Amniotic epithelial cell (primary cell): ENCODE results near the gene WDR36.
A peak's percentile ranks its signal among the peaks of the same experiment; 100 is the strongest.

ENCODE experiments used
- DNase-seq: peaks from one replicate; pipeline ENCODE4 v3.0.0-alpha.2; 2010; ENCODE audit warnings: low read depth

WDR36 gene

GRCh38 chr5:111092062-111092853 is at the start of gene WDR36:
Gene WDR36 (plus strand): TSS chr5:111092348. CDS start chr5:111092457, 109 bp downstream.
- DNase-seq = peak; percentile 90

- DNase-seq = peak; percentile 14
Measured at GRCh38 chr5:111043712-111044506, 48.2 kb upstream of the WDR36 start.

DNA sequence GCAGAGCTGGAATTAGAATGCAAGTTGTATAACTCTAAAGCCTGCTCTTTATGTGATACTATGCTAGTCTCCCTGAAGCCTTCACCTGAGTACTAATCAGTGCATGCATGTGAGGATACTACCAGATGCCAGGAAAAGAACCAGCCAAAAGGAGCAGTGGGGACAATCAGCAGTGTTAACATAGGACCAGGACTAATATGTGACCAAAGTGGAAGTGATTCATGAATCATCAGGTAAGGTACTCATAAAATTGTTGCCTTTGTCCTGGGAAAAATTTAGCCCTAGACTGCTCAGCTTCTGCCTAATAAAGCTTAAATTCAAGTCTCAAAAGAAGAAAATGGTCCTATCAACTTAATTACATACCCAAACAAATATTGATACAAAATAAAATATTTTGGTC is 34.1 kb upstream of the WDR36 start:
- DNase-seq = no peak

DNA sequence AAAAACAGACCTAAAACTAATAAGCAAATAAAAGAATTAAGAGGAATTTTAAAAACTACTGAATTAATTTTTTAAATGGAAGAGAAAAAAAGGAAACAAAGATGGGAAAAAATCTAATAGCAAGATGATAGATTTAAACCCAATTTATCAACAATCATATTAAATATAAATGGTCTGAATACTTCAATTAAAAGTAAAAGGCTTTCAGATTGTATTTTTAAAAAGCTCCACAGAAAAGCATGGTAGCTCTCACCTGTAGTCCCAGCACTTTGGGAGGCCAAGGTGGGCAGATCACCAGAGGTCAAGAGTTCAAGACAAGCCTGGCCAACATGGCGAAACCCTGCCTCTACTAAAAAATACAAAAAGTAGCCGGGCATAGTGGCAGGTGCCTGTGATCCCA is 32.0 kb upstream of the WDR36 start:
- no peak for DNase-seq

- DNase-seq = no peak
Measured at GRCh38 chr5:111061618-111062017, 30.5 kb upstream of the WDR36 start.

- DNase-seq = peak; percentile 35
Measured at GRCh38 chr5:111063709-111064322, 28.3 kb upstream of the WDR36 start.

DNA sequence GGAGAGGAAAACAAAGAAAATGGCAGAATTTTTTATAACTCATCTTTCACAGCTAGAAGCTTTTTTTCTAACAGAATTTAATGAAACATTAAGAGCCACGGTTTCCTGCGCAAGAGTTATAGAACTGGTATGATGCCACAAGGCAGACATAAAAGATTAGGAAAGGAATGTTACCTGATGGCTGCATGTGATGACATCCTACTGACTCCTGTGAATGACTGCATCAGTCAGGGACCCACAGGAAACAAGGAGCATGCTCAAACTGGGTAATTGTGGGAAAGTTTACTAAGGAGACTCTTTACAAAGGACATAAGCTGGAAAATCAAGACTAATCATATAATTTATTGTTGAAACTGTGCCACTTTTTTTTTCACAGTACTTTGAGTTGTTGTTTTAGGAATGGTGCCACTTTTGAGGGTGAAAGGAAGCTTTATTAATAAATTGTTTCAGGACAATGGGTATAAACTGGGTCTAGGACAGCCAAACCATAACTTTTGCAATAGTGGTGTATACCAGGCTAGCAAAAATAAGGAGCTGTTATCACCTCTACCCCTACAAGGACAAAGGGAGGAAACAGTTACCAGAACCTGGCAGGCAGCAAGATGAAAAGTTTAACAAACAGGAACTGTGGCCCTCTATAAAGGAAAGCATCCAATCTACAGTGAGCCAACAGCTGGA is 25.7 kb upstream of the WDR36 start:
- no peak for DNase-seq

- DNase-seq = peak; percentile 21
Measured at GRCh38 chr5:111068213-111068612, 23.9 kb upstream of the WDR36 start.

- DNase-seq = peak; percentile 27
Measured at GRCh38 chr5:111069839-111070238, 22.3 kb upstream of the WDR36 start.

- peak; percentile 16 for DNase-seq
Measured at GRCh38 chr5:111070272-111071134, 21.6 kb upstream of the WDR36 start.

DNA sequence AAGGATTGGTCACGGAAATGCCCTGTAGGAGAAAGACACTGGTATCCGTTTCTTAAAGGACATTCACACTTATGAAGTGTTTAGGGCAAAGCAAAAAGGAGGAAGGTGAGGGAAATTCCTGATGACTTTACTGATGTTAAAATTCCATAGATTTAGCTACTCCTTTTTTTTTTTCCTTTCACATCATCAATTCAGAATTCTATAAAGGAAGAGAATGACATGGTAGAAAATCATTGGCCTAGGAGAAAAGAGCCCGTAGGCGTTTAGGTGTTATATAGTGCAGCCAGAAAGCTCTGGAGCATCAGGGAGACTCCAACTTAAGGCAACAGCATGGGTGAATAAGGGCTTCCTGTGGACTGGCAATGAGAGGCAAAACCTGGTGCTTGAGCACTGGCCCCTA is 20.7 kb upstream of the WDR36 start, which contains the start of gene TSLP:
TSS of gene TSLP (plus strand) at position 301 of the 400 bp plus-strand sequence. CDS start 178 bp downstream, outside the sequence.
- no peak for DNase-seq

DNA sequence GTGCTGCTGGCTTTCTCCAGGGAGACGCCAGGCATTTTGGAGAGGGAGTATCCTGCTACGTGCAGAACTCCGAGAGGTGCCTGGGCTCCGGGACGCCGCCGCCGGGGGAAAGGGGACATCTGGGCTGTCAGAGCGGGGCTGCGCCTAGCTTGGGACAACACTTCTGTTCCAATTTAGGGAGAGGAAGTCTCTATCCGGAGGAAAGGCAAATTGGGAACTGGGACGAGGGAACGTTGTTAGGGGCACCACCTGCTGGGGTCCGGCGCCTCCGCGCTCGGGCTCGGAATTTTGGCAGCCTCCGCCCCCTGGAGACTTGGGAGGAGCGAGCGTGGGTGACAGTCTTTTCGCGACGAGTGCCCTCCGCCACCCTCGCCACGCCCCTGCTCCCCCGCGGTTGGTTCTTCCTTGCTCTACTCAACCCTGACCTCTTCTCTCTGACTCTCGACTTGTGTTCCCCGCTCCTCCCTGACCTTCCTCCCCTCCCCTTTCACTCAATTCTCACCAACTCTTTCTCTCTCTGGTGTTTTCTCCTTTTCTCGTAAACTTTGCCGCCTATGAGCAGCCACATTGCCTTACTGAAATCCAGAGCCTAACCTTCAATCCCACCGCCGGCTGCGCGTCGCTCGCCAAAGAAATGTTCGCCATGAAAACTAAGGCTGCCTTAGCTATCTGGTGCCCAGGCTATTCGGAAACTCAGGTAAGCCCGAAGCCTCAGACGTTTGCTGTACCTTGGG is 19.0 kb upstream of the WDR36 start:
- DNase-seq = no peak

DNA sequence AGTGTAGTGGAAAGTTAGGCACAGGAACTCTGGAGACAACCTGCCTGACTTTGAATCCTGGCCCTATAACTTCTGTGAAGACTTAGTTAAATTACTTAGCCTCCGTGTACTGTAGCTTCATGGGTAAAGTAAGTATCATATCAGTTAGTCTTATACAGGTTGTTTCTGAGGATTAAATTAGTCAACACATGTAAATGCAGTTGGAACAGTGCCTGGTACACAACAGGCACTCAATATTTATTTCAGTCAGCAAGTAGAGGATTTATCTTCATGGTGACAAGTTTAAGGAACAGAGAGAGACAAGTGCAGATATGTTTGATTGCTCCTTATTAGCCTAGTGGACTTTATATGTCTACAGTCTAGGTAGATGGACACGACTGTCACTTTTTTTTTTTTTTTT is 17.9 kb upstream of the WDR36 start:
- DNase-seq = no peak

DNA sequence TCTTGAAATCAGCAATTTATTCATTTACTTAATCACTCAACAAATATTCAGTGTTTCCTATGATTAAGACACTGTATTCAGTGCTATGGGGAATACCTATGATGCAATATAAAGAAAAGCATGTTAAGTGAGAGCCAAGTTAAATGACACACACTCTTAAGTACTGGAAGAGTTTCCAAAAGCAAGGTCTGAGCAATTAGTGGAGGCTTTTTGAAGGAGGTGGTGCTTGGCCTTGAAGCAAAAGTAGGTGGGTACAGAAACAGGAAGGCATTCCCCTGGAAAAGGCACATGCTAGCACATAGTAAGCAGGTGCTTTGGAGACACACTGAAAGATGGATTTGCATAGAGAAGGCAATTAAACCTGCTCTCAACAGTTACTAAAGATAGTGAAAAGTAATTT is 16.6 kb upstream of the WDR36 start:
- peak; percentile 88 for DNase-seq

- DNase-seq = peak; percentile 15
Measured at GRCh38 chr5:111076091-111076490, 16.1 kb upstream of the WDR36 start.

DNA sequence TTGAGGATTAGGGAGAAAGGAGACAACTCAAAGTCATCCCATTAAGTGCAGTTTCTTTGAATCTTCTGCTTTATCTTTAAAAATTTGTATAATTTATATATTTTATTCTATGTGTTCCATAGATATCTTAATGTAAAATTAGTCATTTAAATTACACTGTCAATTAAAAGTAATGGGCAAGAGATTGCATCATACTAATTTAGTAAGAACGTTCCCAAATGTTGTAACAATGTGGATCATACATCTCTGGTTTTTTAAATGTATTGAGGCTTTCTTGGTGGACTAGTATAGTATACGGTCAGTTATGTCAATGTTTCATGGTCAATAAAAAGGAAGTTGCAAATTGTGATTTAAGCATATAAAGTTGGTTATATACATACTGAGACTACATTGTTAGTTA is 14.5 kb upstream of the WDR36 start:
- DNase-seq = no peak

DNA sequence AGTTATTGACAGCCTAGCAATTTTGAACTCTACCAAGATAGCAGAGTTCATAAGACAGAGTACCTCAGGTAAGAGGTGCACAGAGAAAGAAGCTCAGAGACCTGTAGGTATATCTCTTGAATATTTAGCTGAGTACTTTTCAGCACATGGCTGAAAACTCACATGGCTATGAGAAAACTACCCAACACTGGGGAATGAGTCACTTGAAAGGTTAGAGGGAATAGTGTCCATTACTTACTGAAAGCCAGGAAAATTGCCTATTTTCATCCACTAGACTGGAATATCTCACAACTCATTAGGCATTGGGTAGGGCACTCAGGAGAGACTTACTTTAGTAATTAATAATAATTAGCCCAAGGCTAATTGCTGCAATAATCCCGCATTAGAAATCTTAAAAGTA is 12.3 kb upstream of the WDR36 start:
- DNase-seq = no peak

- DNase-seq = no peak
Measured at GRCh38 chr5:111083323-111083722, 8.8 kb upstream of the WDR36 start.

DNA sequence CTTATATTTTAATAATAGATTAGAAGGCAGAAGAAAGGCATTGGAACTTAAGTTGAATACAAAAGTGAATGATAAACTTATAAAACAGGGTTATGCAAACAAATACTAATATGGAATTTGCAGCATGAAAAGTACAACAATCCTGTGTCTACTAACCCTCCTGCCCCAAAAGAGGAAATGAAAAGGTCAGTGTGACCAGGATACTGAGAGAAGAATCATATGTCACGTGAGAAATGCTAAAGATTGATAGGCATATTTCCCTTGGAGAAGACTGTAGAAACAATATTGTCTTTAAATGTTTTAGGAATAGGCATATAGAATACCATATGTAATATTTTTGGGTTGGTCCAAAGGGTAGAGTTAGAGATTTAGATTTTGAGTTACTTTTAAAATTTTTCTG is 3.8 kb downstream of the WDR36 start:
- no peak for DNase-seq

- no peak for DNase-seq
Measured at GRCh38 chr5:111099058-111099778, 7.1 kb downstream of the WDR36 start.
